ENCODE measurements around the gene DDX6.

DNA sequence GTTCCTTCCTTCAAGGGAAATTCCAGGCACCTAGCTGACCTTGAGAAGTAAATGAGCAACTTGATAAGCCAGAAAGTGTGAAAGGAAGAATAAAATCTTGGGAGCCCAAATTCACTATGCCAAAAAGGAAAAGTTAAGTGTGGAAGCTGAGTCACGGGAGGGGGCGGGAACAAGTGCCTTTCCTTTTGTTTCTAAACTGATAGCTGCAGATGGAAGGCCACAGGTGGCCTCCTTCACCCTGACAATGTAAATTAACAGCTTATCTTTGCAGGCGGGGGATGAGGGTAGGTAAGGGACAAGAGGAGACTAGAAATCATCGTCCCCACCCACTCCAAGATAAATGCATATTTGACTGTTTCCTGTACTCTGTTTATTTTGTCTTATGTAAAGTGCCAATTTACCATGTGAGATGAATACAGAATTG lies 75.1 kb downstream of the DDX6 start:
- TF ChIP-seq MEIS1 (CRISPR knock-in tag; IDR thresholded peaks at IDR 0.05; ENCODE audit: borderline replicate concordance) (no peak), ZNF596 (tag by site-specific recombination; IDR thresholded peaks at IDR 0.05) (no peak), CTCF (tag by site-specific recombination; IDR thresholded peaks at IDR 0.05) (no peak), ZNF266 (tag by site-specific recombination; IDR thresholded peaks at IDR 0.05; ENCODE audit: low read depth) (no peak)

Data from HEK293 (cell line).